ENCODE data around the gene SUN3. TPM values are rescaled to one million over a fixed set of nuclear protein-coding genes. Genes with fewer than 3 reads are reported as not detected.
"Not testable (repeated sequence)": the region's sequence is repeated elsewhere in the genome, so short reads cannot be mapped to it uniquely, and the experiment has no call there.

SUN3 gene
- total RNA-seq, 1 donor from 2014 or later: not detected

- H3K27me3 Mint-ChIP-seq: peaks cover 3% of the 10 kb centered on the region
- POLR2A ChIA-PET: interaction anchor here (1.0 kb wide), 1 partner anchor 166 kb away, joined by 3 read pairs; no protein-coding TSS in a partner anchor
Measured at GRCh38 chr7:47944536-47945260, 84.2 kb downstream of the SUN3 start.

GRCh38 chr7:47943676-47944474 is 85.0 kb downstream of the SUN3 start:
- POLR2A ChIA-PET: no interaction called here
- no peak overlapping the region for H3K27ac Mint-ChIP-seq
- H3K9me3 Mint-ChIP-seq: no peaks in the 10 kb centered on the region
- CTCF ChIA-PET: interaction anchor here (1.0 to 2.6 kb wide), 13 partner anchors 15 to 678 kb away, joined by 3 to 71 read pairs (median 7); no protein-coding TSS in a partner anchor
- H3K4me3 Mint-ChIP-seq: no peak overlapping the region
- intact Hi-C loops (cut with micrococcal nuclease): loop anchor here (10.0 kb wide), 1 partner anchor 1911 kb away; no protein-coding TSS in a partner anchor
- no peaks in the 10 kb centered on the region for H3K36me3 Mint-ChIP-seq (ENCODE audit: low read depth)
- no peak for DNase-seq
- H3K4me1 Mint-ChIP-seq: peaks cover 3% of the 10 kb centered on the region
- ATAC-seq (ENCODE audit: low read depth): no peak
- peaks cover 3% of the 10 kb centered on the region for H3K27me3 Mint-ChIP-seq
- TF ChIP-seq CTCF (IDR thresholded peaks at IDR 0.05): no peak

More at GRCh38 chr7:47944536-47945260, 84.2 kb downstream of the SUN3 start:
- no peak overlapping the region for H3K27ac Mint-ChIP-seq
- no peak for DNase-seq
- CTCF ChIA-PET: interaction anchor here (0.7 to 2.6 kb wide), 33 partner anchors 9 to 1221 kb away, joined by 3 to 71 read pairs (median 4); no protein-coding TSS in a partner anchor
- no peak for TF ChIP-seq CTCF (IDR thresholded peaks at IDR 0.05)
- H3K36me3 Mint-ChIP-seq (ENCODE audit: low read depth): no peaks in the 10 kb centered on the region
- ATAC-seq (ENCODE audit: low read depth): peak; percentile 14
- intact Hi-C loops (cut with micrococcal nuclease): loop anchor here (1.0 to 10.0 kb wide), 4 partner anchors 25 to 1910 kb away; no protein-coding TSS in a partner anchor
- H3K9me3 Mint-ChIP-seq: no peaks in the 10 kb centered on the region
- H3K4me1 Mint-ChIP-seq: no peaks in the 10 kb centered on the region
- no peak overlapping the region for H3K4me3 Mint-ChIP-seq

- H3K4me3 Mint-ChIP-seq; H3K27me3 Mint-ChIP-seq; ATAC-seq (ENCODE audit: low read depth); H3K36me3 Mint-ChIP-seq (ENCODE audit: low read depth); CTCF ChIA-PET; POLR2A ChIA-PET; H3K27ac Mint-ChIP-seq; H3K9me3 Mint-ChIP-seq; DNase-seq: not testable (repeated sequence)
- intact Hi-C loops (cut with micrococcal nuclease): loop anchor here (10.0 kb wide), 1 partner anchor 1912 kb away; no protein-coding TSS in a partner anchor
- H3K4me1 Mint-ChIP-seq: peaks cover 15% of the 10 kb centered on the region
Measured at GRCh38 chr7:47942651-47943050, 86.3 kb downstream of the SUN3 start.

GRCh38 chr7:47942132-47942531 is 86.8 kb downstream of the SUN3 start:
- no peak for TF ChIP-seq CTCF (IDR thresholded peaks at IDR 0.05)
- H3K27me3 Mint-ChIP-seq: peaks cover 3% of the 10 kb centered on the region
- no peak for DNase-seq
- ChIA-PET POLR2A (no interaction called here), CTCF (no interaction called here)
- H3K36me3 Mint-ChIP-seq (ENCODE audit: low read depth): no peaks in the 10 kb centered on the region
- H3K9me3 Mint-ChIP-seq: no peaks in the 10 kb centered on the region
- no peak overlapping the region for H3K27ac Mint-ChIP-seq
- no peak for ATAC-seq (ENCODE audit: low read depth)
- H3K4me3 Mint-ChIP-seq: no peak overlapping the region
- peaks cover 20% of the 10 kb centered on the region for H3K4me1 Mint-ChIP-seq
- intact Hi-C loops (cut with micrococcal nuclease): loop anchor here (10.0 kb wide), 1 partner anchor 1913 kb away; no protein-coding TSS in a partner anchor

- no peaks in the 10 kb centered on the region for H3K9me3 Mint-ChIP-seq
- CTCF ChIA-PET: no interaction called here
- intact Hi-C loops (cut with micrococcal nuclease): loop anchor here (10.0 kb wide), 1 partner anchor 1914 kb away; no protein-coding TSS in a partner anchor
- no peaks in the 10 kb centered on the region for H3K36me3 Mint-ChIP-seq (ENCODE audit: low read depth)
- ATAC-seq (ENCODE audit: low read depth): no peak
- peaks cover 28% of the 10 kb centered on the region for H3K4me1 Mint-ChIP-seq
- no peak overlapping the region for H3K27ac Mint-ChIP-seq
- no peak overlapping the region for H3K4me3 Mint-ChIP-seq
- no peak for DNase-seq
- POLR2A ChIA-PET: interaction anchor here (0.9 kb wide), 1 partner anchor 12 kb away, joined by 3 read pairs; no protein-coding TSS in a partner anchor
- peaks cover 3% of the 10 kb centered on the region for H3K27me3 Mint-ChIP-seq
- no peak for TF ChIP-seq CTCF (IDR thresholded peaks at IDR 0.05)
Measured at GRCh38 chr7:47941136-47941844, 87.6 kb downstream of the SUN3 start.

Measured in activated B cell treated with CpG ODN at 0.5 μM for 24 hours (primary cell).